Measurements from ENCODE around the gene SLC15A3.

The SLC15A3 gene

DNA sequence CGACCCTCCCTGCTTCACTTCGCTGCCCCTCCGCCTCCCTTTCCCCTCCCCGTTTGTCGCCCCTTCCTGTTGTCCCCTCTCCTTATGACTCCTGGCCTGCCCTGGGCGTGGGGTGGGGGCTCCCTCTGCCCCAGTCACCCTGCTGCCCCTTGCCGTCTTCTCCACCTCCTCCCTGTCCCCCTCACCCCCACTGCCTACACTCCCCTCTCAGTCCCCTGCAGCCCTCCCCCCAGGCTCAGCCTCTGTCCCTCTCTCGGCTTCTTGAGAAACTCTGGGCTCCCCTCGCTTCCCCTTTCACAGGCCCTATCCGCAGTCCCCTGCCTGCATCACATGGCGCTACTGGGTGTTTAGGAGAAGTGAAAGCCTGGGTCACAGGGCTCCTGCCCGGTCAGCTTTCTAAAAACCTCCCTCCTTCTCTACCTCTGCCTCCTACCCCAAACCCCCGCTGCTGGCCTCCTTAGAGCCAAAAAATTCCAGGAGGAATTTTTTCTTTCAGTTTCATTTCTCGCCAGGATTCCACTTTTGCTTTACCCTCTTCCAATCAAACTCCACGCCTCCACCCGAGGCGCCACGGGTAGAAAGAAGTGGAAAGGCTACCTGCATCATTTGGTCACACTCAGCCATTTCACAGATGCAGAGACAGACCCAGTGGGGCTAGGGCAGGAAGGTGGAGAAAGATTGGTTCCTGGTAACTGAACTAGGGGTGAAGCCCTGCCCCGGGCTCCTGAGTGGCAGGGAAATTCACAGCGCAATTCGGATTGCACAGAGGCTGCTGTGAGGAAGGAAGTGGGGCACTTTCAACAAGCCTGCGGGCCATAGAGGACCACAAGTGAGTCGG lies at the start of gene SLC15A3:
Gene SLC15A3 (minus strand): TSS at position 273 of the 838 bp plus-strand sequence. CDS start 625 bp downstream, outside the sequence.
- no peak for DNase-seq (ENCODE audit: low spot score)

DNA sequence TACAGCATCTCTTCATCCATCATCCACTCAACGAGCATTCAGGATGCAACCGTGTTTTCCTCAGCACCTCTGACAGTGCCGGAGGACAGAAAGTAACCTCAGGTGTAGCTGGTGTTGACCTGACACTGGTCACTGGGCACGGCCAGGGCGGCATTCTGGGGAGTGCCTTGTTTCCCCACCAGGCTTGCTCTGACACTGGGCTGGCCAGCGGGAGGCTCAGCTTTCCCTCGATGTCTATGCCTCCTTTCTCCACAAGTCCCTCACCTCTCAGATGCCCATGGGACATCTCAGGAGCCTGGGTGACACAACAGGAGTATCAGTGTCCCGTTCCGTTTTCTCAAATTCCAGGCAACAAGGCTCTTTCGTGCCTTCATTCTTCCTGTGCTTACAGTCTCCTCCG lies 48.5 kb upstream of the SLC15A3 start:
- no peak for DNase-seq (ENCODE audit: low spot score)

DNA sequence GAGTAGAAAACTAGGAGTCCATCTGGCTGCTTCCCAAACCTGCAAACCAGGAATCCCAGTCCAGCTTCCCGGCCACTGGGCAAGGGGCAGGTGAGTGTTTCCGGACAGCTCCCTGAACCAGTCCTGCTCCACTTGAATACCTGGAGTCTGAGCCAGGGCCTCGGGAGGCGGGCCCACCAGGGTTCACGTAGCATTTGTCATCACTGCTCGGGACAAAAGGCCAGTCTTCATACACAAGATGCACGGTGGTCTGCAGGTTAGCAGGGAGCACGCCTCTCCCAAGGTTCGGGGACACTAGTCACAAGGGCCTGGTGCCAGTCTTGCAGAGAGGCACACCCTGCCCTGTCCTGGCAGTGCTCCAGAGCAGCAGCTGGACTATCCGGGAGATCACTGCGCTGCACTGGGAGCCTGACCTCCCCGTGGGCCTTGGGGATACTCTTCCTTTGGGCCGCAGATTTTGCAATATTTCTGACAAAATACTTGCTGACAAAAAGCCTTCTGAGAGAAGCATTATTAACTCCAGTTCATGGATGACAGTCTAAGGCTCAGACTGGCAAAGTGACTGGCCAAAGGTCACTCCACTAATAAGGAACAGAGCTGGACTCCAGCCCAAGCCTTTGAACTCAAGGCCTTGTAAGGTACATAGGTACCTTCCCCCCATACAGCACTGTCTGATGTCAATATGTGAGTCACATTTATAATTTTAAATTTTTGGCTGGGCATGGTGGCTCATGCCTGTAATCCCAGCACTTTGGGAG lies 44.6 kb upstream of the SLC15A3 start:
- no peak for DNase-seq (ENCODE audit: low spot score)

DNA sequence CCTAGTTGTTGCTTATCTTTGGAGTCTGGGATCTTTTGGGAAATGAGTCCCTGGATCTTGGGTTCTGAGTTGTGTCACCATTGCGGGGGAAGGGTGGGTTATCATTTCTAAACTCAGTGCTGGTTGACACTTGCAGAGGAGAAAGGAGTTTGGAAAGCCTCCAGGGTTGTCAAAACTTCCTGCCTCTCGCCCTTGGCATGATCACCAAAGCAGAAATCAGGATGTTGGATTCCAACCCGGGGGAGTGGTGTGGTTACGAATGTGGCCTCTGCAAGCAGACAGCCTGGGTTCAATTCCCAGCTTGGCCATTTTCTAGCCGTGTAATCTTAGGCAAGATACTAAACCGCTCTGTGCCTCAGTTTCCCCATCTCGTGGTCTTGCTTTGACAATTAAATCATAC lies 43.8 kb upstream of the SLC15A3 start:
- no peak for DNase-seq (ENCODE audit: low spot score)

DNA sequence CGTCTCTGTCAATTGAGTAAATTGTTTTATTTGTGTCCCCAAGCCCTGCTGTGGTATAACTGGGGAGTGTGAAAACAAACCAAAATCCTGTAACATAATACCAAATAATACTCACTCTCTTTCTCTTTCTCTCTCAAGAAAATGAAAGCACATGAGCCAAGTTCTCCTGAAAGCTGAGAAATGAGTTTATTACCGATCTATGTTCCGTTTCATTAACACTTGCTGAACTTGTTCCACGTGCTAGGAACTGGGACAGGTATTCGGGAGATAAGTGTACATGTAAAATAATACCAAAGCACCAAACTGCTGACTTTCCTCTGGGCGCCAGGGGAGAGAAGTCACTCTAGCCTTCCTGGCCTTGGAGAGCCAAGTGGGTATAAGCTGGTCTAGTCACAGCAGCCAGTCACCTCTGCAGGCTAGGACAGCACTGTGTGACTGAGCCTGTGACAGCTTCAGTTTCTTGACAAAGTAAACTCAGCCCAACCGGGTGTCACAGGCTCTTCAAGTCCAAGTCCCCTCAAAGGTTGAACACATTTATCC lies 42.6 kb upstream of the SLC15A3 start:
- DNase-seq (ENCODE audit: low spot score): no peak

DNA sequence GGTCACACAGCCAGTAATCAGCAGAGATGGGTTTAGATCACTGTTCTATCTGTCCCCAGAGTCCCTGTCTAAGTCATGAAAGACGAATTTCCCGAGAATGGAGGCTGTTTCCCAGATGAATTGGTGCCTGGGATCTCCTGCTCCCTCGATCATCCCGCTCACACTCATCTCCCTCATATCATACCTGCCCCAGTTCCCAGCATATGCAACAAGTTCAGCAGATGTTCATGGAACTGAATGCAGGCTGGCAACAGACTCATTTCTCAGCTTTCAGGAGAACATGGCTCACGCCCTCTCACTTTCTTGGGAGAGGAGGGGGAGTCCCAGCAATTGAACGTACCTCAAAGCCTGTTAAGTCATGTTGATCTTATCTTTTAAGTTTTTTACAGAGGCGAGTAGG lies 41.6 kb upstream of the SLC15A3 start:
- no peak for DNase-seq (ENCODE audit: low spot score)

DNA sequence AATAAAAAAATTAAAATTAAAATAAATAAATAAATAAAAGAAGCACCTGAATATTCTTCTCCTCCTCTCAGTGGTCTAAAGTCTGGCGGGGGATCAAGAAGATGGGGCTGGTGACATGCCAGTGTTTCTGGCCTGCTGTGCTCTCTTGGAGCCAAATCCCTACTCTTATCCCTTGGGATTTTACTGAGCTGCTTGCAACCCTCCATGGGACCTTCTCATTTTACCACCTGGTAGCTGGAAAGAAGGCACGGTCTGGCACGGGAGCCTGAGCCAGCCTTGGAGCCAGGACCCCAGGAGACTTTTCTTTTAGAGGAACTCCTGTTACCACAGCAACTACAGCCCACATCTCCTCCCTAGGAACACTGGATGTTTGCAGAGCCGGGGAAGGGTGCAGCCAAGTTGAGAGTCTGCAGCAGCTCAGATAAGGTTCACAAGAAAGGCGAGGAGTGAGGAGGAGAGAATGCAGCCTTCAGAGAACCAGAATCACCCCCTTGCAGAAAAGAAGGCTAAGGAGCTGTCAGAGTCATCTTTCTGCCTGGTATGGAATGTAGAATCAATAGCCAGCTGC lies 41.0 kb upstream of the SLC15A3 start:
- DNase-seq (ENCODE audit: low spot score): no peak

DNA sequence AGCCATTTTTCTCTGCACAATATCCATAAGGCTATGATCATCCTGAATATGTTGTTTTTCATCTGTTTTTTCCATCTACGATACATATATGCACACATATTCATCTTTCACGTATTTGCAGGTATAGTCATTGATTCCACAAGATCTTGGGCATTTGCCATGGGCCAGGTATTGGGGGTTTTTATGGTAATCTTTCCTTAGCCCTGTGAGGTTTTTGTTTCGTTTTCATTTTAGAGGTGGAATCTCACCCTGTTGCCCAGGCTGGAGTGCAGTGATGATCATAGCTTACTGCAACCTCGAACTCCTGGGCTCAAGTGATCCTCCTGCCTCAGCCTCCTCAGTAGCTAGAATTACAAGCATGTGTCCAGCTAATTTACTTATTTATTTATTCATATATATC lies 39.5 kb upstream of the SLC15A3 start:
- no peak for DNase-seq (ENCODE audit: low spot score)

DNA sequence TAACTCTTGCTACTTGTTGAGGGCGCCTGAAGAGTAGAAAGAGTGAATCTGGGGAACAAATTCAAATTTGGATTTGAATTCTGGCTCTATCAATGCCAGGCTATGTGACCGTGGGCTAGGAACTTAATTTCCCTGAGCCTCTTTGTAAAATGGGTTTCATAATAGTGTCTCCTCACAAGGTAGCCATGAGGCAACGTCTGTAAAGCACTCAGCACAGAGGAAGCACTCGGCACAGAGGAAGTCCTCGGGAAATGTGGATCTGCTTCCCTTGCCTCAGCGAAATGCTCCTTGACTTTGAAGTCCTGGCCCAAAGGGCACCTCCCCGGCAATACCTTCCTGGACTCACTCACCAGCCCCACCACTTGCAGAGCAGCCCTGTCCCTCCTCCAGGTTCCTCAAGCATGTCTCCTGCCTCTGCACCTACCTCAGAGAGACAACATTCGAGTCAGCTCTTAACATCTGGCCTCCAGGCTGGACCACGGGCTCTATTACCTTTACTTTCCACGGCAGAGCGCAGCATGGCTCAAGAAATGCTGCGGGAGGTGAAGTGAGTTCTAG lies 37.2 kb upstream of the SLC15A3 start:
- no peak for DNase-seq (ENCODE audit: low spot score)

DNA sequence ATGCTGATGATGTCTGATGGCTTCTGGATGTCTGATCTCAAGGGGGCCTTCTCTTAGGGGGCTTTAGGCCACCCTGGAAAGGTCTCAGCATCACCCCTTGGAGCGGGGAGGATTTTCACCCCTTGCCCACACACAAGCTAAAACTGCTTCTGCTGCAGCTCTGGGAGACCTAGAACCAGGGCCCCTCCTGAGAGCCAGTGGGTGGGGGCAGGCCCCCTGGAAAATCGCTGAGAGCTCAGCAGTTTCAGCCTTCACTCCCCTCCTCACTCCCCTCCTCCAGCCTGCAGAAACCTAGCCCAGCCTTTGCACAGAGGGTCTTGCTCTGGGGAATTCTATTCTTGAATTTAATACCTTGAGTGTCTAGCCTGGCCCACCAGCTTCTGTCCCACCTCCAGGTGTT lies 36.7 kb upstream of the SLC15A3 start:
- DNase-seq (ENCODE audit: low spot score): no peak

DNA sequence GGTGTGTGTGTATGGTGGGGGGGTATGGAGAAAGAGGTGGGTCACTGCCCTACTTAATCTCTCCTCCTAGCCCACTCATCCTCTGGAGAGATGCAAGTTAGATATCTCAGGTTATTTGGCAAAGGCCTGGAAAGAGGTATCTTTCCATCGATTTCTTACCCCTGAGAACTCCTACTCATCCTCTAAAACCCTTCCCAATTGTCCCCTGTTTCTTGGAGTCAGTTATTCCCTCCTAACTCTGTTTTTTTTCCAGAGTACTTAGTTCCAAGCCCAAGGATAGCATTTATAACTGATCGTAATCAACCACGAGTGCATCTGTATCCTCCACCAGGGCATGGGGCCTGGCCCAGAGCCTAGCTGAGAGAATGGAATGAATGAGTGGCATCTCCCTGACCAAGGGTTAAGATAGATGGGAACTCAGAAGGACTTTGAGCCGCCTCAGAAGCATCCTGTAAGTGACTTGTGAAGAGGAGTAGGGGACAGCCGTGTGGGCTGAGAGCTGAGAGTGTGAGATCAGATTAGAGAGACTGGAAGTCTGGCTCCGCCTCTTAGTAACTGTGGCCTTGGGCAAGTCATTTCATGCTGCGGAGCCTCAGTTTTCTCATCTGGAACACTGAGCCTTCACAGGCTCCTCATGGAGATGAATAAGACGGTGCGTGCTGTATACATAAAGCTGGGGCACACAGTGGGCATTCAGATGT lies 35.8 kb upstream of the SLC15A3 start:
- no peak for DNase-seq (ENCODE audit: low spot score)

DNA sequence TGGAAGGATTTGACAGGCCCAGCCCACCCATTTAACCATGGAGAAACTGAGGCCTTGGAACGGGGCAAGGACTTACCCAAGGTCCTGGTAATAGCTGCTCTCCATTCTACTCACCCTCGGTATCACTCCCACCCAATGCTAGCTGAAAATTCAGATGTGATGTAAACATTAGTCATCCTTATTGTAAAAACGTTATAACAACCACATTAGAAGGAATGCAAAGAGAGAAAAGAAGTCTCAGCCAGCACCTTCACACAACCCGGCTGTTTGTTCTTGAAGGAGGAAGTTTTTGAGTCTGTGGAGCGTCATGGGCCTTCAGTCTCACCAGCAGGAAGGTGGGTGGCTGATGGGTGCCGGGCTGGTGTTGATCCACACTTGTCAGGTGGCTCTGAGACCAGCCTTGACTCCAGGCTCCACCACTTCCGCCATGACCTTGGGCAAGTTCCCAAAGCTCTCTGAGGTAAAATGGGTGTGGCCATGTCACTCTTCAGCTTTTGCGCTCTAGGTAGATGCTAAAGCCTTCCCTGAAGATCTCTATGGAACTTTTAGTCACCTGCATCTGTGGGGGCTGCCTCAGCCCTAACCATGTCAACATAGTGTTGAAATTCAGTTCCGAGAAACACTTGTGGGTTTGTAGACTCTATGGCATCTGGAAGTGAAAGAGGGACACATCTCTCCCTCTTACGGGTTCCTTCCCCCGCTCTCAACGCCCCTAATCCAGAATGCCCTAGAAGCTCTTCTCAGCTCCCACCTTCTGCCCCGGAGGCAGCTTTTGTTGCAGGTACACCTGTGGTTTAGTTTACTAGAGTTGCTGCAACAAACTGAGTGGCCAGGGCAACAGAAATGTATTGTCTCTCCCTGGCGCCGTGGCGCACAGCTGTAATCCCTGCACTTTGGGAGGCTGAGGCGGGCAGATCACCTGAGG lies 34.3 kb upstream of the SLC15A3 start:
- DNase-seq (ENCODE audit: low spot score): no peak

DNA sequence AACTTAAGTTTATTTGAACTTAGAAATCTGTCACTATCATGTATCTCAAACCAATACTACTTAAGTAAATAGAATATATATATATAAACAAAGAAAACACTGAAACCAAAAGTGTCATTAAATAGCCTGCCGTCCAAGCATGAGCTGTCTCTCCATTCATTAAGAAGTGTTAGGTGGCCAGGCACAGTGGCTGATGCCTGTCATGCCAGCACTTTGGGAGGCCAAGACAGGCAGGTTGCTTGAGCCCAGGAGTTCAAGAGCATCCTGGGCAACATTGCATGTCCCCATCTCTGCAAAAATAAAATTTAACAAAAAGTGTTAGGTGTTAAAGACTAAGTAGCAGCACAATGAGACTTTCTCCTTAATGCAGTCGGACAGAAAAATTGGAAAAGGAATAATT lies 33.5 kb upstream of the SLC15A3 start:
- DNase-seq (ENCODE audit: low spot score): no peak

DNA sequence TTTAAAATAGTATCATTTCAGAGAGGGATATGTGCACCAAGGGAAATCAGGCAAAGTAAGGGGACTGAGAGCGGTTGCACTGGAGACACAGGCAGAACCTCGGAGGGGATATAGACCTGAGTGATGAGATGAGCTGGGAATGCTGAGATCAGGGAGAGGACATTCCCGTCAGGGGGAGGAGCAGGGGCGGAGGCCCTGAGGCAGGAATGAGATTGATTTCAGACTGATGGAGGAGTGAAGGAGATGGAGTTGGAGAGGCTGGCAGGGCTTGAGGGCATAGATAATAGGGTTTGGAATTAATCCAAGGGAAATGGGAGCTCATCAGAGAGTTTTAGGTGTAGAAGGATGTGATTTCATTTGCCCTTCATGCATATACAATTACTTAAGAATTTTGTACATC lies 32.7 kb upstream of the SLC15A3 start:
- no peak for DNase-seq (ENCODE audit: low spot score)

DNA sequence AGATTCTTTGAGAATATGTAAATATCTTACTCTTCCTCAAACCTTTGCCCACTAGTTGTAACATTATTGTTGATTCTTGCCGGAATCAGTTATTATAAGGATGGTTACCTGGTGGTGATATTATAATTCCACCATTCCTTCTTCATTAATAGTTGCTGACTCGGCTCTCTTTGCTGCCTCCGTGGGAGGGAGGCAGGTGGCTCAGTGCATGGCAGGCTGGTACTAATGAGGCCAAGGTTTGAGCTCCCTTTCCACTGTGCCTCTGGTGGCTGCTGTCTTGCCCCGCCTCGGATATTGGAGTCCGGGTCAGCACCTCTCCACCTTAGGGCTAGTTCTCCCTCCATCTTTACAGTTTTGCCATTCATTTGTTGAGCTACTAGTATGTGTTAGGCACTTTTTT lies 32.2 kb upstream of the SLC15A3 start:
- no peak for DNase-seq (ENCODE audit: low spot score)

DNA sequence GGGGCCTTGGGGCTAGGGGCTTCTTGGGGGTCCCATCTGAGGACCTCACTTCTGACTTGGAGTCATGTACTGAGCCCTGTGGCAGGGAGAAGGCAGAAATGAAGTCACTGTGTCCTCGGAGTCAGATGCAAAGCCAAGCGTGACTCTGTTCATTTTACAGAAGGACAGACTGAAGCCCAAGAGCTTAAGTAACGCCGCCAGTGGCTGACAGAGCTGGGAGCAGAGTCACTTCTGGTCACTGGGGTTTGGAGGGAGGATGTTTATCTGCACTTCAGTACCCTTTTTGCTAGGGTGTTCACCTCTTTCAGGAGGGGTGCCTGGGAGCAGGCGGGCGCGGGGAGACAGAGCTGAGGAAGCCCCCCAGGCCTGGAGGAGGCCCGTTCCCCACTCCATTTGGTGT lies 30.2 kb upstream of the SLC15A3 start:
- no peak for DNase-seq (ENCODE audit: low spot score)

DNA sequence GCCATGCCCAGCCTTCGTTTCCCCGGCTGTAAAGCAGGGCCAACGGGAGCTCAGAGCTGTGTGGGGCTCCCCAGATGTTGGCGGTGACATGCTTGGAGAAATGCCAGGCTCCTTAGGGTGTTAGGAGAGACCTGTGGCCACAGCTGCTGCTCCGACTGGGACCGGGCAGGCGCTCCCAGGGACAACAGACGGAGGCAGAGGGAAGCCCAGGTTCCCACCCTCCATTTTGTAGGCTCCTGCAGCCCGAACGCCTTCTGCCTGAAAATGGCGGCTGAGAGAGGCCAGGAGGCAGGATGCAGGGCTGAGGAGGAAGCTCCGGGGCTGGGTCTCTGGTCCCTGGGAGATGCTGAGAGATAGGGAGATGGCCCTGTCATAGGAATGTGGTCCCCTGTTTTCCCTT lies 29.5 kb upstream of the SLC15A3 start:
- DNase-seq (ENCODE audit: low spot score): no peak

DNA sequence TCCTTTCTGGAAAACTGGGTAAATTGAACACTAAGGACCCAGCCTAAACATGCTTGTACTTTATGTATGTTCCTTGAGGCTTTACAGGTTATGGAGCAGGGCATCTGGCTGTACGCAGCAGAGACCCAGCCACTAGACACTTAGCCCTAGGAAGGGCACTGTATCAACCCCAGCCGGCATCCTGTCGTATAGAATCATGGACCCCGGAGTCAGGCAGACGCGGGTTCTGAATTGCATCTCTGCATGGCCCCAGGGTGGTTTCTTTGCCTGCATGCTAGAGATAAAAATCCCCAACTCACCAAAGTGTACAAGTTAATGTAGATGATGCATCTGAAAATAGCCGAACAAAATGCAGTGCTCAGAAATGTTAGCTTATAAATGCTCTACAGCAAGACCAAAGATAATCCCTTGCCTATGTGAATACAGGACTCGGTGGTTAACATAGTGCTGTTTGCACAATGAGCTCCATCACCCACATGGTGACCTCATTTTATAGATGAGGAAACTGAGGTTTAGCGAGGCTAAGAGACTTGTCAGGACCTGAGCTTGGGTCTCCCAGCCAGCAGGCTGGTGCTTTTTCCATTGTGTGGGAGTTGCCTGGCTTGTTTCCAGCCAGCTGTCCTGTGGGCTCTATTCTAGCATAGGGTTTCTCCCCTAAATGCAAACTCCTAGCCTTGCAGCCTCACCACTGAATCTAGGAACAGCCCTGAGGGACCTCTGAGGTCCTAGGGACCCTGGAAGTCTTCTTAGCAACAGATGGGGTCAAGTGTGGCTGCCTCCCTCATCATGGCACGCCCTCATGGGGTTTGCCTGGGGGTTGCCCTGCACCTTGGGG lies 26.8 kb upstream of the SLC15A3 start:
- DNase-seq (ENCODE audit: low spot score): no peak

DNA sequence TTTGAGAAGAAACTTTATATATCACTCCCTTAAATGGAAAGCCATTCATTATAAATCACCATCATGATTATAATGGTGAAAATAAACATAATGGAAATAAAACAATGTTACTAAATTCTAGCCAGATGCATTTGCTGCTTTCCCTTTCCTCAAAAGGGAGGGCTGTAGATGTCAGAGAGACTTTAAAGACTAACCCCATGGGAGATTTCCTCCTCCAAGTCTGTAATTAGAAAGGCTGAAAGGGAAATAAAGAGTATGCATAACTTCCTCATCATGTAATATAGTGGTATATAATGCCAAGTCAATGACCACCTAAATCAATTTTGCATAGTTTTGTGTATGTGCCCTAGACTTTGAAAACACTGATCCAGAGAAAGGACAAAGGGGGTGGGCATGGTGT lies 25.9 kb upstream of the SLC15A3 start:
- DNase-seq (ENCODE audit: low spot score): no peak

DNA sequence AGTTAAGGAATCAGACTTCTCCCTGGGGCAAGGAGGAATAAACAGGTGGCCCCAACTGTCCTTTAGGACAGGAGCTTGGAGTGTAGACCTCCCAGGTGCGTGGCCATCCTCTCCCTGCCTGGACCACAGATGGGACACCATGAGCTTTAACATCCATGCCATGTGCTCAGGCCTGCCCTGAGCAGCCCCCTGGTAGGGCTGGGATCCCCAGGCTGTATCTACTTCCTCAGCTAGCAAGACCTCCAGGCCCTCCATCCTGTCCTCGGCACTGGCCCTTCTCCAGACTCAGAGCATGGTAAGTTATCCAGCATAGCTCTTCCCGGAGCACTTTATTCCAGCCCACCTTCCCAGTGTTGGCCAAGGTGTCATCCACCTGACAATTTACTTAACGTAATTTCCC lies 25.2 kb upstream of the SLC15A3 start:
- DNase-seq (ENCODE audit: low spot score): no peak

Measured in hematopoietic multipotent progenitor cell treated with erythropoietin and hydrocortisone succinate and interleukin-3 and kit ligand, for 15 days (in vitro differentiated cells).